A549 (cell line): ENCODE data around the gene CHD6. TPM values are rescaled to one million over a fixed set of nuclear protein-coding genes. Genes with fewer than 3 reads are reported as not detected.

Experiments used
- ATAC-seq, 2 experiments: fragments of 200-7000 bp in 1 of 2; fragments of >200 bp in 1 of 2; cut with Nextera tagmentation in 1 of 2; cut with Tn5 transposase in 1 of 2; 3 replicates each; pipeline versions ENCODE4 v1.8.0 to v1.9.1; 2018 to 2020; ENCODE audit warnings: mild to moderate bottlenecking in 1 of 2, moderate library complexity in 1 of 2
- CTCF ChIA-PET: fragments of 300-600 bp; sonication (Branson Sonifier 250); formaldehyde crosslinking; extraction: SDS; loops from one replicate; lab custom pipeline; 2021; ENCODE audit warnings: antibody characterized with exemption, inconsistent platforms; lab: Yijun Ruan, JAX
- POLR2A ChIA-PET: fragments of 350-600 bp; formaldehyde crosslinking; extraction: SDS; loops from one replicate; lab custom pipeline; 2021; ENCODE audit warnings: antibody characterized with exemption, inconsistent platforms; lab: Yijun Ruan, JAX
- DNase-seq, 2 experiments: peaks; one replicate each; pipeline versions ENCODE4 v3.0.0 to v3.0.0-alpha.2; 2011 to 2016; ENCODE audit warnings: low read depth in 1 of 2, low spot score in 1 of 2
- FAIRE-seq: peaks from 2 replicates; lab custom pipeline; 2011; peaks lifted over from hg19 to GRCh38; lab: Jason Lieb, UNC
- H3K27ac ChIP-seq, 2 experiments: fragments of >200 bp; sonication (Bioruptor Twin); formaldehyde crosslinking; 3 replicates each; pipeline ENCODE4 v1.5.1; 2016 to 2017
- H3K4me1 ChIP-seq: fragments of >200 bp; sonication (Bioruptor Twin); formaldehyde crosslinking; 3 replicates; pipeline ENCODE4 v1.6.1; 2016
- H3K4me2 ChIP-seq: fragments of >200 bp; sonication (Bioruptor Twin); formaldehyde crosslinking; 3 replicates; pipeline ENCODE4 v1.6.1; 2016
- H3K4me3 ChIP-seq: fragments of >200 bp; sonication (Bioruptor Twin); formaldehyde crosslinking; 3 replicates; pipeline ENCODE4 v1.5.1; 2016
- H3K9me3 ChIP-seq: fragments of >200 bp; sonication (Bioruptor Twin); formaldehyde crosslinking; 3 replicates; pipeline ENCODE4 v1.6.1; 2016
- CHD2 ChIP-seq: fragments of 150-350 bp; IDR thresholded peaks from 2 replicates; pipeline ENCODE4 v1.6.1; 2014; ENCODE audit warnings: low read length; ENCODE audit not compliant: partially characterized antibody
- EHMT2 ChIP-seq: fragments of 200-600 bp; sonication (generic); IDR thresholded peaks from 2 replicates; pipeline ENCODE4 v1.6.1; 2016; ENCODE audit warnings: antibody characterized with exemption, low read depth, mild to moderate bottlenecking, moderate library complexity
- ESRRA ChIP-seq: fragments of 150-350 bp; IDR thresholded peaks from 2 replicates; pipeline ENCODE4 v1.6.1; 2014; ENCODE audit warnings: mild to moderate bottlenecking, low read length, borderline replicate concordance
- JUNB ChIP-seq: fragments of >200 bp; sonication (Bioruptor Twin); formaldehyde crosslinking; IDR thresholded peaks from 2 replicates; pipeline ENCODE4 v1.6.1; 2016
- MAZ ChIP-seq: fragments of 150-350 bp; IDR thresholded peaks from 2 replicates; pipeline ENCODE4 v1.6.1; 2014; ENCODE audit warnings: antibody characterized with exemption, low read depth, low read length, borderline replicate concordance
- POLR2A ChIP-seq: IDR thresholded peaks from 2 replicates; pipeline ENCODE4 v1.6.1; 2012; ENCODE audit warnings: mild to moderate bottlenecking, low read length
- POLR2AphosphoS2 ChIP-seq: conservative IDR thresholded peaks from 2 replicates; pipeline ENCODE4 v1.6.1; 2012; ENCODE audit warnings: low read length, improper control_type of control experiment, inconsistent platforms
- RCOR1 ChIP-seq: fragments of 150-350 bp; IDR thresholded peaks from 2 replicates; pipeline ENCODE4 v1.6.1; 2014; ENCODE audit warnings: antibody characterized with exemption, low read length, low read depth
- TFCP2L1 ChIP-seq: fragments of 250-450 bp; sonication (Bioruptor Pico); IDR thresholded peaks from 2 replicates; pipeline ENCODE4 v1.5.0; 2021; ENCODE audit warnings: mild to moderate bottlenecking
- ZC3H11A ChIP-seq: fragments of 450-650 bp; IDR thresholded peaks from 2 replicates; pipeline ENCODE4 v1.6.1; 2014; ENCODE audit warnings: antibody characterized with exemption, mild to moderate bottlenecking
- ZNF302 ChIP-seq: fragments of 250-450 bp; sonication (Bioruptor Pico); IDR thresholded peaks from 2 replicates; pipeline ENCODE4 v1.9.0; 2021; ENCODE audit warnings: inconsistent platforms, mild to moderate bottlenecking, moderate library complexity
- WGBS: methylation state at CpG from one replicate; pipeline ENCODE4 v1.1.6; 2017; ENCODE audit errors: missing lambda C conversion rate; 5-methylcytosine and 5-hydroxymethylcytosine counted together
- polyA plus RNA-seq, 4 experiments: library from polyadenylated mRNA; depleted of rRNA in 3 of 4; stranded (reverse); fragments of >200 nt; fragmentation: RNase III in 1 of 4; extraction: RNeasy Plus Mini Kit Qiagen cat#74134 plus additional on column Dnase treatment in 1 of 4; gene quantifications; 2 replicates in 3 of 4; 3 replicates in 1 of 4; pipeline ENCODE4 v1.2.3, GENCODE V29; 2011 to 2017
- TF ChIP-seq, protein P1 (sequence below): fragments of 450-650 bp; IDR thresholded peaks from 2 replicates; pipeline ENCODE4 v1.6.1; 2014; ENCODE audit warnings: antibody characterized with exemption
- TF ChIP-seq, protein P2 (sequence below): fragments of 250-450 bp; sonication (Bioruptor Pico); IDR thresholded peaks from 2 replicates; pipeline ENCODE4 v1.5.0; 2020; ENCODE audit warnings: low read depth, mild to moderate bottlenecking, moderate library complexity
- TF ChIP-seq, protein P3 (sequence below): fragments of 250-450 bp; sonication (Bioruptor Pico); IDR thresholded peaks from 2 replicates; pipeline ENCODE4 v1.5.0; 2021; ENCODE audit warnings: mild to moderate bottlenecking, moderate library complexity, borderline replicate concordance
- TF ChIP-seq, protein P4 (sequence below): fragments of 150-350 bp; IDR thresholded peaks from 2 replicates; pipeline ENCODE4 v1.6.1; 2014; ENCODE audit warnings: low read depth, mild to moderate bottlenecking, low read length
- TF ChIP-seq, protein P5 (sequence below): IDR thresholded peaks from 2 replicates; pipeline ENCODE4 v1.6.1; 2012; ENCODE audit warnings: low read depth, borderline replicate concordance

The CHD6 gene
- polyA plus RNA-seq, 2 of the 4 experiments (the other 2 are of a cell fraction), result 8.2 to 22.6 TPM

DNA sequence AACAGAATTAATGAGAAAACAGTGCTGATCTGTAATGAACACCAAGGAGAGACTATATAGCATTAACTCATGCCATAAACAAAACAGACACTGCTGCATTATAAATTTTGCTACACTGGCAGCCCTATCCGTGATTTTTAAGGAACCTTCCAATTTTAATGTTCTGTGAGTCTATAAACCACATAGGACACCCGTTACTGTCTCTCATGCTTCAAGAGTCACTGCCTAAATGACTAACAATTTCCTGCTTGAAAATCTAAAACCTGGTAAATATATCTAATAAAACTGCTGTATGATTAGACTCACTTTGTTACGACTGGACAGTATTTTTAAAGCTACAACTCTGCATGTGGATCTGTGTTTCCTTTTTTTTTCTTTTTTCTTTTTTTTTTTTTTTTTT is 8.7 kb downstream of the CHD6 start (continued):
- TF ChIP-seq, protein P1, sequence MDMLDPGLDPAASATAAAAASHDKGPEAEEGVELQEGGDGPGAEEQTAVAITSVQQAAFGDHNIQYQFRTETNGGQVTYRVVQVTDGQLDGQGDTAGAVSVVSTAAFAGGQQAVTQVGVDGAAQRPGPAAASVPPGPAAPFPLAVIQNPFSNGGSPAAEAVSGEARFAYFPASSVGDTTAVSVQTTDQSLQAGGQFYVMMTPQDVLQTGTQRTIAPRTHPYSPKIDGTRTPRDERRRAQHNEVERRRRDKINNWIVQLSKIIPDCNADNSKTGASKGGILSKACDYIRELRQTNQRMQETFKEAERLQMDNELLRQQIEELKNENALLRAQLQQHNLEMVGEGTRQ, result no peak
- TF ChIP-seq POLR2A, result no peak
- TF ChIP-seq ZC3H11A, result no peak
- TF ChIP-seq, protein P2, sequence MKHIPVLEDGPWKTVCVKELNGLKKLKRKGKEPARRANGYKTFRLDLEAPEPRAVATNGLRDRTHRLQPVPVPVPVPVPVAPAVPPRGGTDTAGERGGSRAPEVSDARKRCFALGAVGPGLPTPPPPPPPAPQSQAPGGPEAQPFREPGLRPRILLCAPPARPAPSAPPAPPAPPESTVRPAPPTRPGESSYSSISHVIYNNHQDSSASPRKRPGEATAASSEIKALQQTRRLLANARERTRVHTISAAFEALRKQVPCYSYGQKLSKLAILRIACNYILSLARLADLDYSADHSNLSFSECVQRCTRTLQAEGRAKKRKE (CRISPR knock-in tag), result no peak

DNA sequence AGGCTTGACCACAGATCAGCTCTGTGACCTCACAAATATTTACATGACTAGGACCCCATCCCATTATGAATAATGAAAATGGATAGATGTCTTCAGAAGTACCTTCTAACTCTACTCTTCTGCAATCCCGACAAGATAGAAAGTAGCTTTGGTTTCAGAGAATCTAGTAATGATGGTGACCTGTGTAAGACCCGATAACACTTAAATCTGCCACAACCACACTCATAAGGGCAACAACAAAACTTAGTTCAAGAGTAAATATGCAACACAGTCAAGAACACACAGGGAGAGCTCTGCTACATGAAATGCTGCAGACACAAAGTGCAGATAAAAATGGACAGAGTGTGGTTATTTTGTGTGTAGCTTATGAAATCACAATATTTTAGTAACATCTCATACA is 9.6 kb downstream of the CHD6 start:
- H3K4me1 ChIP-seq, result no peaks in the 10 kb centered on the region
- no peak overlapping the region for H3K27ac ChIP-seq
- CTCF ChIA-PET, result interaction anchor here (0.8 to 0.9 kb wide), 2 partner anchors 9 to 65 kb away, joined by 3 to 4 read pairs; no protein-coding TSS in a partner anchor
- DNase-seq (no peak), FAIRE-seq (no peak), ATAC-seq (no peak)
- 95% methylated on average over 2 of the region's 2 CpGs for WGBS
- POLR2A ChIA-PET, result interaction anchor here (1.0 kb wide), 1 partner anchor 10 kb away, joined by 4 read pairs; the partner anchor contains the start of gene CHD6
- no peaks in the 10 kb centered on the region for H3K9me3 ChIP-seq
- H3K4me3 ChIP-seq, result no peak overlapping the region
- H3K4me2 ChIP-seq, result no peak overlapping the region
- TF ChIP-seq RCOR1 (no peak), TFCP2L1 (CRISPR knock-in tag) (no peak), MAZ (no peak), EHMT2 (no peak)
- TF ChIP-seq, protein P3, sequence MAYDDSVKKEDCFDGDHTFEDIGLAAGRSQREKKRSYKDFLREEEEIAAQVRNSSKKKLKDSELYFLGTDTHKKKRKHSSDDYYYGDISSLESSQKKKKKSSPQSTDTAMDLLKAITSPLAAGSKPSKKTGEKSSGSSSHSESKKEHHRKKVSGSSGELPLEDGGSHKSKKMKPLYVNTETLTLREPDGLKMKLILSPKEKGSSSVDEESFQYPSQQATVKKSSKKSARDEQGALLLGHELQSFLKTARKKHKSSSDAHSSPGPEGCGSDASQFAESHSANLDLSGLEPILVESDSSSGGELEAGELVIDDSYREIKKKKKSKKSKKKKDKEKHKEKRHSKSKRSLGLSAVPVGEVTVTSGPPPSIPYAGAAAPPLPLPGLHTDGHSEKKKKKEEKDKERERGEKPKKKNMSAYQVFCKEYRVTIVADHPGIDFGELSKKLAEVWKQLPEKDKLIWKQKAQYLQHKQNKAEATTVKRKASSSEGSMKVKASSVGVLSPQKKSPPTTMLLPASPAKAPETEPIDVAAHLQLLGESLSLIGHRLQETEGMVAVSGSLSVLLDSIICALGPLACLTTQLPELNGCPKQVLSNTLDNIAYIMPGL (CRISPR knock-in tag), result no peak
- TF ChIP-seq, protein P4, sequence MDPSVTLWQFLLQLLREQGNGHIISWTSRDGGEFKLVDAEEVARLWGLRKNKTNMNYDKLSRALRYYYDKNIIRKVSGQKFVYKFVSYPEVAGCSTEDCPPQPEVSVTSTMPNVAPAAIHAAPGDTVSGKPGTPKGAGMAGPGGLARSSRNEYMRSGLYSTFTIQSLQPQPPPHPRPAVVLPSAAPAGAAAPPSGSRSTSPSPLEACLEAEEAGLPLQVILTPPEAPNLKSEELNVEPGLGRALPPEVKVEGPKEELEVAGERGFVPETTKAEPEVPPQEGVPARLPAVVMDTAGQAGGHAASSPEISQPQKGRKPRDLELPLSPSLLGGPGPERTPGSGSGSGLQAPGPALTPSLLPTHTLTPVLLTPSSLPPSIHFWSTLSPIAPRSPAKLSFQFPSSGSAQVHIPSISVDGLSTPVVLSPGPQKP, result no peak

DNA sequence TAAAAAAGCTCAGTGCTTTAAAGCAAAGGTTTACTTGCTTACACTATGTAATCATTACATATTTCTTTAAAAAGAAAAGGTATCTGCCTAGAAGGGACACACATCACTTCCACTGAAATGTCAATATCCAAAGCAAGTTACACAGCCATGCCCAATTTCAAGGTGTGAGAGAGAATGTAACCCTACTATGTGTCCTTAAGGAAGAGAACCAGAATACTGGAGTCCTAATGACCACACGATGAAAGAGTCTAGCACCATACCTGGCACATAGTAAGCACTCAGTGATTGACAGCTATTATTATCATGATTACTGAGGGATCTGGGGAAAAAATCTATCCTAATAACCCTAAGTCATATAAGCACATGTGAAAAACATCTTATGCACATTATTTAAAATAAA is 10.4 kb downstream of the CHD6 start:
- Histone ChIP-seq H3K27ac (no peak overlapping the region), H3K4me2 (no peak overlapping the region), H3K4me1 (no peaks in the 10 kb centered on the region), H3K9me3 (no peaks in the 10 kb centered on the region), H3K4me3 (no peak overlapping the region)
- POLR2A ChIA-PET, result interaction anchor here (1.0 kb wide), 1 partner anchor 11 kb away, joined by 4 read pairs; the partner anchor contains the start of gene CHD6
- no peak for ATAC-seq
- no peak for FAIRE-seq
- CTCF ChIA-PET, result interaction anchor here (0.7 to 1.4 kb wide), 3 partner anchors 10 to 1833 kb away, joined by 3 read pairs; partner anchors contain the start of gene CHD6
- WGBS, result 93% methylated on average over 1 of the region's 1 CpG
- no peak for DNase-seq
- TF ChIP-seq, protein P5, sequence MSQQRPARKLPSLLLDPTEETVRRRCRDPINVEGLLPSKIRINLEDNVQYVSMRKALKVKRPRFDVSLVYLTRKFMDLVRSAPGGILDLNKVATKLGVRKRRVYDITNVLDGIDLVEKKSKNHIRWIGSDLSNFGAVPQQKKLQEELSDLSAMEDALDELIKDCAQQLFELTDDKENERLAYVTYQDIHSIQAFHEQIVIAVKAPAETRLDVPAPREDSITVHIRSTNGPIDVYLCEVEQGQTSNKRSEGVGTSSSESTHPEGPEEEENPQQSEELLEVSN, result no peak
- TF ChIP-seq JUNB (no peak), TFCP2L1 (CRISPR knock-in tag) (no peak), MAZ (no peak), ESRRA (no peak), POLR2AphosphoS2 (no peak), CHD2 (no peak), ZNF302 (CRISPR knock-in tag) (no peak)
